Neural cell (in vitro differentiated cells): ENCODE results near the gene BBS12. TPM values are rescaled to one million over a fixed set of nuclear protein-coding genes. Genes with fewer than 3 reads are reported as not detected.

Source experiments
- H2AFZ ChIP-seq: fragments of 200-600, 300-800 bp; sonication (generic), shearing (Covaris generic); 2 replicates; pipeline ENCODE4 v1.6.0; 2014; ENCODE audit warnings: low read depth, mild to moderate bottlenecking, antibody characterized with exemption, low read length, moderate library complexity
- H3F3A ChIP-seq: fragments of 200-600 bp; shearing (Covaris generic); 2 replicates; pipeline ENCODE4 v1.6.1; 2016; ENCODE audit warnings: mild to moderate bottlenecking, moderate library complexity, mixed read lengths, antibody characterized with exemption, low read length; ENCODE audit not compliant: insufficient read depth, poor library complexity, severe bottlenecking
- H3K27ac ChIP-seq: fragments of 200-600, 300-800 bp; sonication (generic), shearing (Covaris generic); 2 replicates; pipeline ENCODE4 v1.5.1; 2014; ENCODE audit warnings: mild to moderate bottlenecking, low read length, moderate library complexity
- H3K27me3 ChIP-seq: fragments of 300-800, 200-600 bp; sonication (generic), shearing (Covaris generic); 2 replicates; pipeline ENCODE4 v1.6.0; 2014; ENCODE audit warnings: mild to moderate bottlenecking, low read depth, low read length, moderate library complexity; ENCODE audit not compliant: insufficient read depth
- H3K36me3 ChIP-seq: fragments of 300-800, 200-600 bp; sonication (generic), shearing (Covaris generic); 2 replicates; pipeline ENCODE4 v1.5.1; 2014; ENCODE audit warnings: mild to moderate bottlenecking, antibody characterized with exemption, low read length, moderate library complexity; ENCODE audit not compliant: insufficient read depth
- H3K4me2 ChIP-seq: fragments of 300-800, 200-600 bp; sonication (generic), shearing (Covaris generic); 2 replicates; pipeline ENCODE4 v1.6.0; 2014; ENCODE audit warnings: mild to moderate bottlenecking, low read length
- H3K4me3 ChIP-seq: fragments of 300-800, 200-600 bp; sonication (generic), shearing (Covaris generic); 2 replicates; pipeline ENCODE4 v1.5.1; 2014; ENCODE audit warnings: mild to moderate bottlenecking, low read length, moderate library complexity
- H3K79me2 ChIP-seq: fragments of 200-600 bp; shearing (Covaris generic); replicated peaks from 2 replicates; pipeline ENCODE4 v1.6.0; 2014; ENCODE audit warnings: mild to moderate bottlenecking, low read length, moderate library complexity; ENCODE audit not compliant: insufficient read depth
- H3K9ac ChIP-seq: fragments of 300-800, 200-600 bp; sonication (generic), shearing (Covaris generic); 2 replicates; pipeline ENCODE4 v1.6.1; 2016; ENCODE audit warnings: mild to moderate bottlenecking, low read length, mixed read lengths
- H3K9me2 ChIP-seq: fragments of 200-600 bp; shearing (Covaris generic); 2 replicates; pipeline ENCODE4 v1.6.1; 2016; ENCODE audit warnings: mild to moderate bottlenecking, low read length, mixed read lengths; ENCODE audit not compliant: insufficient read depth
- H3K9me3 ChIP-seq: fragments of 200-600, 300-800 bp; sonication (generic), shearing (Covaris generic); 2 replicates; pipeline ENCODE4 v1.6.1; 2016; ENCODE audit warnings: mild to moderate bottlenecking, mixed run types, low read length, moderate library complexity, mixed read lengths
- H4K20me1 ChIP-seq: fragments of 200-600 bp; shearing (Covaris generic); 2 replicates; pipeline ENCODE4 v1.6.1; 2016; ENCODE audit warnings: mild to moderate bottlenecking, mixed run types; ENCODE audit not compliant: insufficient read depth
- CTCF ChIP-seq: fragments of 450-650 bp; IDR thresholded peaks from 2 replicates; pipeline ENCODE4 v1.5.1; 2014; ENCODE audit warnings: antibody characterized with exemption, mild to moderate bottlenecking, moderate library complexity; ENCODE audit not compliant: poor library complexity, severe bottlenecking
- EP300 ChIP-seq: fragments of 450-650 bp; conservative IDR thresholded peaks from 2 replicates; pipeline ENCODE4 v1.6.1; 2014; ENCODE audit warnings: antibody characterized with exemption, mild to moderate bottlenecking, moderate library complexity; ENCODE audit not compliant: poor library complexity, severe bottlenecking
- EZH2 ChIP-seq: fragments of 200-600, 300-800 bp; shearing (Covaris generic), sonication (generic); IDR thresholded peaks from 2 replicates; pipeline ENCODE4 v1.6.1; 2014; ENCODE audit warnings: antibody characterized with exemption, low read length, borderline replicate concordance, mild to moderate bottlenecking; ENCODE audit not compliant: insufficient read depth, poor library complexity, severe bottlenecking
- MXI1 ChIP-seq: fragments of 450-650 bp; conservative IDR thresholded peaks from 2 replicates; pipeline ENCODE4 v1.6.1; 2014; ENCODE audit warnings: antibody characterized with exemption, mild to moderate bottlenecking; ENCODE audit not compliant: poor library complexity, severe bottlenecking
- POLR2AphosphoS5 ChIP-seq: IDR thresholded peaks from 2 replicates; pipeline ENCODE4 v1.6.1; 2012
- RAD21 ChIP-seq: fragments of 450-650 bp; conservative IDR thresholded peaks from 2 replicates; pipeline ENCODE4 v1.6.1; 2014; ENCODE audit warnings: antibody characterized with exemption, mild to moderate bottlenecking, moderate library complexity
- SMC3 ChIP-seq: fragments of 450-650 bp; conservative IDR thresholded peaks from 2 replicates; pipeline ENCODE4 v1.6.1; 2014; ENCODE audit warnings: antibody characterized with exemption, mild to moderate bottlenecking, moderate library complexity; ENCODE audit not compliant: poor library complexity
- TAF1 ChIP-seq: IDR thresholded peaks from 2 replicates; pipeline ENCODE4 v1.6.1; 2012; ENCODE audit warnings: low read depth
- polyA plus RNA-seq: library from polyadenylated mRNA; depleted of rRNA; stranded (reverse); fragments of >200 nt; gene quantifications from 2 replicates; pipeline ENCODE4 v1.2.3, GENCODE V29; 2014
- TF ChIP-seq, protein P1 (sequence below): IDR thresholded peaks from 2 replicates; pipeline ENCODE4 v1.6.1; 2012; ENCODE audit warnings: borderline replicate concordance

BBS12 gene
- polyA plus RNA-seq, 1 donor from 2014 or later: 3.7 TPM

- TF ChIP-seq, protein P1, sequence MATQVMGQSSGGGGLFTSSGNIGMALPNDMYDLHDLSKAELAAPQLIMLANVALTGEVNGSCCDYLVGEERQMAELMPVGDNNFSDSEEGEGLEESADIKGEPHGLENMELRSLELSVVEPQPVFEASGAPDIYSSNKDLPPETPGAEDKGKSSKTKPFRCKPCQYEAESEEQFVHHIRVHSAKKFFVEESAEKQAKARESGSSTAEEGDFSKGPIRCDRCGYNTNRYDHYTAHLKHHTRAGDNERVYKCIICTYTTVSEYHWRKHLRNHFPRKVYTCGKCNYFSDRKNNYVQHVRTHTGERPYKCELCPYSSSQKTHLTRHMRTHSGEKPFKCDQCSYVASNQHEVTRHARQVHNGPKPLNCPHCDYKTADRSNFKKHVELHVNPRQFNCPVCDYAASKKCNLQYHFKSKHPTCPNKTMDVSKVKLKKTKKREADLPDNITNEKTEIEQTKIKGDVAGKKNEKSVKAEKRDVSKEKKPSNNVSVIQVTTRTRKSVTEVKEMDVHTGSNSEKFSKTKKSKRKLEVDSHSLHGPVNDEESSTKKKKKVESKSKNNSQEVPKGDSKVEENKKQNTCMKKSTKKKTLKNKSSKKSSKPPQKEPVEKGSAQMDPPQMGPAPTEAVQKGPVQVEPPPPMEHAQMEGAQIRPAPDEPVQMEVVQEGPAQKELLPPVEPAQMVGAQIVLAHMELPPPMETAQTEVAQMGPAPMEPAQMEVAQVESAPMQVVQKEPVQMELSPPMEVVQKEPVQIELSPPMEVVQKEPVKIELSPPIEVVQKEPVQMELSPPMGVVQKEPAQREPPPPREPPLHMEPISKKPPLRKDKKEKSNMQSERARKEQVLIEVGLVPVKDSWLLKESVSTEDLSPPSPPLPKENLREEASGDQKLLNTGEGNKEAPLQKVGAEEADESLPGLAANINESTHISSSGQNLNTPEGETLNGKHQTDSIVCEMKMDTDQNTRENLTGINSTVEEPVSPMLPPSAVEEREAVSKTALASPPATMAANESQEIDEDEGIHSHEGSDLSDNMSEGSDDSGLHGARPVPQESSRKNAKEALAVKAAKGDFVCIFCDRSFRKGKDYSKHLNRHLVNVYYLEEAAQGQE: no peak
Observed at GRCh38 chr4:122711919-122712318, 20.6 kb upstream of the BBS12 start (continued).

DNA sequence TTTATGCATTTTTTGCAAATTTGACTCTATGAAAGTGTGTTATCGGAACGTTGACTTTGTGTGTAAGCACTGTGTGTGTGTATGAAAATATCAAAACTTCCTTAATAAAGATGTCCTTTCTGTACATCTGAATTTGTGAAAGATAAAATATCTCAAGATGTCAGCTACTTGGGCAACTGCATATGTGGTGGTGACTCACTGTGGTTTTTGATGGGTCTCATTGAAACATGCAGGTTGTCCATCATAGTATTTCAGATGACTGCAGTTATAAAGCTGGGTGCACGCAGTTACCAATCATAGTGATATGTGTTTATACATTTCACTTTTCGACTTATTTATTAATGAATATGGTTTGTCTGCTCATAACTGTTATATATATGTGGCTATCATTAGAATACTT lies 19.7 kb upstream of the BBS12 start:
- TF ChIP-seq EP300 (no peak), SMC3 (no peak), EZH2 (no peak), TAF1 (no peak), MXI1 (no peak), CTCF (no peak), POLR2AphosphoS5 (no peak), RAD21 (no peak)
- TF ChIP-seq, protein P1: no peak
- Histone ChIP-seq H3K79me2 (no peaks in the 10 kb centered on the region), H3K27ac (no peak overlapping the region), H3F3A (no peaks in the 10 kb centered on the region), H3K9me2 (no peaks in the 10 kb centered on the region), H2AFZ (no peak overlapping the region), H3K9me3 (no peaks in the 10 kb centered on the region), H3K9ac (no peak overlapping the region), H3K4me2 (no peak overlapping the region), H4K20me1 (no peaks in the 10 kb centered on the region), H3K27me3 (no peaks in the 10 kb centered on the region), H3K4me3 (no peak overlapping the region), H3K36me3 (no peaks in the 10 kb centered on the region)
